ENCODE measurements around the gene SERP2.

DNA sequence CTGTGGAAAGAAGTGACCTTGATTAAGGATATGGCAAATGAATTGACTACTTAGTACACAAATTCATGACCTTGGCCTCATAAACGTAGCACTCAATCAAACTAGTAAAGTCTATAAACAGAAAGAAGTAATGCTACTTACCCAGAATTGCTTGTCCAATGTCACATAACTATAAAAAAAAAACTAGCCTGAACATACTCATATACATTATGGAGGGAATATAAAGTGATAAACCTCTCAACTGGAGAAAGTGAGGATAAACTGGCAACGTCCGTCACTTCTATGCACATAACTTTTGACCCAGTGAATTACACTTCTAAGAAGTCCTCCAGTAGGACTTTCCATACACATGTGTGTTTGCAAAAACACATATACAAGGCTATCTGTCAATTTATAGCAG lies 7.7 kb upstream of the SERP2 start:
- TF ChIP-seq, protein P1, sequence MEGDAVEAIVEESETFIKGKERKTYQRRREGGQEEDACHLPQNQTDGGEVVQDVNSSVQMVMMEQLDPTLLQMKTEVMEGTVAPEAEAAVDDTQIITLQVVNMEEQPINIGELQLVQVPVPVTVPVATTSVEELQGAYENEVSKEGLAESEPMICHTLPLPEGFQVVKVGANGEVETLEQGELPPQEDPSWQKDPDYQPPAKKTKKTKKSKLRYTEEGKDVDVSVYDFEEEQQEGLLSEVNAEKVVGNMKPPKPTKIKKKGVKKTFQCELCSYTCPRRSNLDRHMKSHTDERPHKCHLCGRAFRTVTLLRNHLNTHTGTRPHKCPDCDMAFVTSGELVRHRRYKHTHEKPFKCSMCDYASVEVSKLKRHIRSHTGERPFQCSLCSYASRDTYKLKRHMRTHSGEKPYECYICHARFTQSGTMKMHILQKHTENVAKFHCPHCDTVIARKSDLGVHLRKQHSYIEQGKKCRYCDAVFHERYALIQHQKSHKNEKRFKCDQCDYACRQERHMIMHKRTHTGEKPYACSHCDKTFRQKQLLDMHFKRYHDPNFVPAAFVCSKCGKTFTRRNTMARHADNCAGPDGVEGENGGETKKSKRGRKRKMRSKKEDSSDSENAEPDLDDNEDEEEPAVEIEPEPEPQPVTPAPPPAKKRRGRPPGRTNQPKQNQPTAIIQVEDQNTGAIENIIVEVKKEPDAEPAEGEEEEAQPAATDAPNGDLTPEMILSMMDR (IDR thresholded peaks at IDR 0.05; ENCODE audit: low read depth, low read length) = no peak
- TF ChIP-seq EZH2phosphoT487 (IDR thresholded peaks at IDR 0.05; ENCODE audit: low read depth) = no peak
